SU-DHL-6 (cell line): Measurements from ENCODE around the gene PLEKHA7.

Source experiments
- EZH2phosphoT487 ChIP-seq: fragments of 200-600 bp; sonication (generic), shearing (Covaris generic); conservative IDR thresholded peaks from 2 replicates; pipeline ENCODE4 v1.6.1; 2018; ENCODE audit warnings: mild to moderate bottlenecking, antibody characterized with exemption, low read length, moderate library complexity, mixed read lengths
- TF ChIP-seq, protein P1 (sequence below): fragments of 200-600 bp; sonication (generic); IDR thresholded peaks from one replicate; pipeline ENCODE4 v1.5.1; 2017; ENCODE audit warnings: antibody characterized with exemption, mild to moderate bottlenecking, low read length, moderate library complexity; ENCODE audit not compliant: insufficient read depth, poor library complexity, severe bottlenecking

GRCh38 chr11:16763746-16764145 is 250.5 kb downstream of the PLEKHA7 start:
- TF ChIP-seq, protein P1, sequence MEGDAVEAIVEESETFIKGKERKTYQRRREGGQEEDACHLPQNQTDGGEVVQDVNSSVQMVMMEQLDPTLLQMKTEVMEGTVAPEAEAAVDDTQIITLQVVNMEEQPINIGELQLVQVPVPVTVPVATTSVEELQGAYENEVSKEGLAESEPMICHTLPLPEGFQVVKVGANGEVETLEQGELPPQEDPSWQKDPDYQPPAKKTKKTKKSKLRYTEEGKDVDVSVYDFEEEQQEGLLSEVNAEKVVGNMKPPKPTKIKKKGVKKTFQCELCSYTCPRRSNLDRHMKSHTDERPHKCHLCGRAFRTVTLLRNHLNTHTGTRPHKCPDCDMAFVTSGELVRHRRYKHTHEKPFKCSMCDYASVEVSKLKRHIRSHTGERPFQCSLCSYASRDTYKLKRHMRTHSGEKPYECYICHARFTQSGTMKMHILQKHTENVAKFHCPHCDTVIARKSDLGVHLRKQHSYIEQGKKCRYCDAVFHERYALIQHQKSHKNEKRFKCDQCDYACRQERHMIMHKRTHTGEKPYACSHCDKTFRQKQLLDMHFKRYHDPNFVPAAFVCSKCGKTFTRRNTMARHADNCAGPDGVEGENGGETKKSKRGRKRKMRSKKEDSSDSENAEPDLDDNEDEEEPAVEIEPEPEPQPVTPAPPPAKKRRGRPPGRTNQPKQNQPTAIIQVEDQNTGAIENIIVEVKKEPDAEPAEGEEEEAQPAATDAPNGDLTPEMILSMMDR: no peak
- TF ChIP-seq EZH2phosphoT487: no peak
